Mononuclear cell (primary cell): ENCODE results near the gene SNCA. TPM values are rescaled to one million over a fixed set of nuclear protein-coding genes. Genes with fewer than 3 reads are reported as not detected.

Experiments used
- H3K27me3 ChIP-seq: 2 replicates; pipeline ENCODE4 v1.6.0; 2011; ENCODE audit warnings: low read length, control low read depth; ENCODE audit not compliant: insufficient read depth
- H3K4me1 ChIP-seq: 2 replicates; pipeline ENCODE4 v1.5.1; 2011; ENCODE audit warnings: mild to moderate bottlenecking, low read length, control low read depth; ENCODE audit not compliant: insufficient read depth
- H3K4me3 ChIP-seq: 2 replicates; pipeline ENCODE4 v1.5.1; 2011; ENCODE audit warnings: mild to moderate bottlenecking, low read length, moderate library complexity
- H3K9me3 ChIP-seq: 2 replicates; pipeline ENCODE4 v1.5.1; 2011; ENCODE audit warnings: low read depth, mild to moderate bottlenecking, control low read depth, low read length
- total RNA-seq: library from RNA; depleted of rRNA; stranded (reverse); fragments of >200 nt; gene quantifications from one replicate; pipeline ENCODE4 v1.2.3, GENCODE V29; 2012

The SNCA gene
- total RNA-seq, 1 donor = 15.1 TPM

DNA sequence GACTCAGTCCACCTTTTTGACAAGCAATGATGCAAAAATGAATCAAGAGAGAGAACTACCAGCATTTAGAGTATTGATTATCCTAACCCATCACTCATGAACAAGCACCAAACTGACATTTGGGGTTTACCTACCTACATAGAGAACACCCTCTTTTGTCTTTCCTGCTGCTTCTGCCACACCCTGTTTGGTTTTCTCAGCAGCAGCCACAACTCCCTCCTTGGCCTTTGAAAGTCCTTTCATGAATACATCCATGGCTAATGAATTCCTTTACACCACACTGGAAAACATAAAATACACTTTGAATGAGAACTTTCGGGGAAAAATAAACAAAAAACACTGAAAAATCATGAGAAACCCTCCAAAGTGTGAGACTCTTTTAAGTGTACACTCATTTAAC is 1.5 kb downstream of the SNCA start:
- Histone ChIP-seq H3K4me1 (peaks cover 22% of the 10 kb centered on the region), H3K4me3 (no peak overlapping the region), H3K27me3 (peaks cover 38% of the 10 kb centered on the region)

DNA sequence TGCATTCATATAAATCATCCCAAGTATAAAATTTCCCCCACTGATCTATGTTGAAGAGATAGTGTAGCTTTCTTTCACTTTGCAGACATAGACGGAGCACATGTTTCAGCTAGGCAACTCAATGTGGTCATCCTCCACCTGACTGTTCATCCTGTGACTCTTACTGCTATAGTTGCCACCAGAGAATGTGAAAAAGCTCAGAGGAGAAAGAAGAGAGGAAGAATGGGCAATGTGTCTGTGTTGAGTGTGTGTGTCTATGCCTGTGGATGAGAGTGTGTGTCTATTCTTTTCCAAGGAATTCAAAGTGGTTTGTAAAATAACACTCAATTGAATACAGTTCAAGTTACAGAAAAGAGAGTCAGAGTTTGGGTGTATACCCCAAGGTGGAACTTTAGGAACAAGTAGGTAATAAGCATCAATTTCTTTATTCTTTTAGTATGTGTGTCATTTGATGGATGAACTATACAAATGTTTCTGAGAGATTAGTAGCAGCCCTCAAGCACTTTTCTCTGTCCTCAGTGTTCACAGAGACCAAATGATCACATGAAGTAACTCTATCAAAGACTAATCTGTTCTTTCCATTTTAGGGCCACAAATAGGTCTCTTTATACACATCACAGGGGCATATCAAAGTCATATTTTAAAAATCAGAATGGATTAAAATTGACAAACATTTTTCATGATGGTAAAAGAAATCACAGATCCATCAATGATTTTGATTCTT is 2.3 kb downstream of the SNCA start:
- Histone ChIP-seq H3K4me3 (no peak overlapping the region), H3K4me1 (peaks cover 27% of the 10 kb centered on the region), H3K27me3 (peaks cover 35% of the 10 kb centered on the region), H3K9me3 (no peaks in the 10 kb centered on the region)

More for the DNA sequence above, 1.5 kb downstream of the SNCA start:
- no peaks in the 10 kb centered on the region for H3K9me3 ChIP-seq

DNA sequence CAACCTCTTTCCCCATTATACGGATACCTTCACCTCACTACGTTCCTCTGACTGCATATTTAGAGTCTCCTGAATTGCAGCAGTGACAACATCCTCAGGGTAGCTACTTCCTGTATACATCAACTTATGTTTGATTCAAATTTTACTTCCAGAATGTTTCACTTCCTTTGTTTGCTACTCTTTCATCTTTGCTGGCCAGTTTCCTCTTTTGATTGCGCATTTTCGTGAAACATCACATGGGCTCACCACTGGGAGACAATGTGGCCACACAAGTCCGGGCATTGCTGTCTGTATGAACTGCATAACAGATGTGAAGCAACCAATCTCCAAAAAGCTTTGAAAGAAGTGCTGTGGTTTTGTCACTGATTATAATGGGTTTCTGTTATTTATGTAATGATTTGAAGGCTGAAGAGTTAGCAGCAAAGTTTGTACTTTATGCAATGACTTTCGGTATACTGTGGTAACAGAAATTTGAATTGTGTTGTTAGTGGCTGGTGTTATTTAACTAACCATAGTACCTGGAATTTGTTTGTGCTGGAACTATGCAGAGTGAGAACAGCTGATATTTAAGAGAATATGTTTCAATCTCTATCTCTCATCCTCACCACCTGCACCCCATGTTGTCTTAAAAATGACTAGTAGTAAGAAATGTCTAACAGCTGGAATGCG is 7.4 kb downstream of the SNCA start:
- no peaks in the 10 kb centered on the region for H3K27me3 ChIP-seq
- peaks cover 5% of the 10 kb centered on the region for H3K4me1 ChIP-seq
- no peak overlapping the region for H3K4me3 ChIP-seq
- no peaks in the 10 kb centered on the region for H3K9me3 ChIP-seq

DNA sequence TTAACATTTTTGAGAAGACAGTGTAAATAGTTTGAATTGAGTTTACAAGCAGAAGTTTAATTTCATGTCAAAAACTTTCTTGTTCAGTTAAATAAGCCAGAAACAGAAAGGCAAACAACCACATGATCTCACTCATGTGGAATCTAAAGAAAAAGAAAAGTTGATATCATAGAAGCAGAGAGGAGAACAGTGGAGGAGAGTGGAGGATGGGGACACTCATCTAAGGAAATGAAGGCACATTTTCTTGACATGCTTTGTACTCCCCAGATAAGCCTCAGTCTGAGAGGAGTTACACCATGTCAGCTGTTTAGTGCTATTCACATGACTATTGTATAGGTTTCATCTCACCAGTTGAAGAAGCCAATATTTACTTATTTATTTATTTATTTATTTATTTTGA is 13.5 kb downstream of the SNCA start:
- H3K4me1 ChIP-seq = peaks cover 14% of the 10 kb centered on the region
- no peak overlapping the region for H3K4me3 ChIP-seq
- no peaks in the 10 kb centered on the region for H3K9me3 ChIP-seq

GRCh38 chr4:89821612-89822011 is 15.3 kb downstream of the SNCA start:
- Histone ChIP-seq H3K4me1 (peaks cover 14% of the 10 kb centered on the region), H3K9me3 (no peaks in the 10 kb centered on the region), H3K27me3 (no peaks in the 10 kb centered on the region), H3K4me3 (no peak overlapping the region)

More for the DNA sequence above, 13.5 kb downstream of the SNCA start:
- no peaks in the 10 kb centered on the region for H3K27me3 ChIP-seq

- Histone ChIP-seq H3K27me3 (no peaks in the 10 kb centered on the region), H3K4me3 (no peak overlapping the region), H3K4me1 (peaks cover 14% of the 10 kb centered on the region), H3K9me3 (no peaks in the 10 kb centered on the region)
These were observed 17.0 kb downstream of the SNCA start for GRCh38 chr4:89820010-89820409.

GRCh38 chr4:89814362-89814761 is 22.6 kb downstream of the SNCA start:
- H3K9me3 ChIP-seq = no peaks in the 10 kb centered on the region
- H3K27me3 ChIP-seq = no peaks in the 10 kb centered on the region
- peaks cover 2% of the 10 kb centered on the region for H3K4me1 ChIP-seq
- no peak overlapping the region for H3K4me3 ChIP-seq

GRCh38 chr4:89813197-89813596 is 23.8 kb downstream of the SNCA start:
- Histone ChIP-seq H3K4me1 (no peaks in the 10 kb centered on the region), H3K27me3 (no peaks in the 10 kb centered on the region), H3K9me3 (no peaks in the 10 kb centered on the region), H3K4me3 (no peak overlapping the region)

DNA sequence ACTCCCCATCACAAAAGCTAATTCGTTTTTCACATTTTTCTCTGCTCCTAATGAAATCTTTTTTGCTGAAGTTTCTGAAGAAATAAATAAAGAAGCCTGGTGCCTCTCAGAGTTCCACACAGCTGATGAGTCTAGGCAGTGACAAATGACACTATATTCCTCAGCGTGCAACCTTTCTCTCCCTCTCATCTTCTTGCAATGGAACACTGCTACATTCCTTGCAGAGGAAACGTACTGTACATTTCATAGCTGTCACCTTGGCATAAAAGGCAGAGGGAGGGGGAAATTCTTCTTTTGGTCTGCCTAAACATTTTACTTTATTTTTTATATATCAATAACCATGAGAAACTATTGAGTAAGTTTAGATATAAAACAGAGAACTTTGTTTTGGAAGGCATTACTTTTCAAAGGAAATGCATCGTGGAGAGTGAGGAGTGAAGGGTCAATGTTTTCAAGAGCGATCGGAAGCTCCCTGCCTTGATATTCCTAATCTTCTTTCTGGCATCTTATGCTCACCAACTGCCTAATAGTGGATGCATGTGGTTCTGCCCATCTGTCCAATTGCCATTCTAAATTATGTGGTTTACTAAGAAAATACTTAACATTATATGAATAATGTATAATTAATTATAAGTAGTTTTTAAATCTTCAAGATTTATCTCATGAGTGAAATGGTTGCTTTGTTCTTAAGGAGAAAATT is 29.4 kb downstream of the SNCA start:
- Histone ChIP-seq H3K4me3 (no peak overlapping the region), H3K4me1 (no peaks in the 10 kb centered on the region), H3K9me3 (no peaks in the 10 kb centered on the region), H3K27me3 (no peaks in the 10 kb centered on the region)

DNA sequence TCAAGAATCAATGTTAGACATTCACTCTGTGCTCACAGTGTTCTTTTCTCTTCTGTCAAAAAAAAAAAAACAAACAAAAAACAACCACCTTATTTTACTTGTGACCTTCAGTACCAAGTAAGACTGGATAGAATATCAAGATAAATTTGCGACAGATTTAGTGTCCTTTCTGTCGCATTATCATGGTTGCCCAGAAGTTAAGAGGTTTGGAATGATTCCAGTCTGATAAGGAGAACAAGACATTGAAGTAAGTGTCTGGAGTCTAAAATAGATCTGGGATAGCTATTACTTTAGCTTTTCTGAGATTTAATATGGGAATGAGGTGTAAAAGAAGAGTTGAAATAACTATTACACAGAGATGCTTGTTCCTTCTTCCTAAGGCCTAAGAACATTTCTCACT is 31.7 kb downstream of the SNCA start:
- no peaks in the 10 kb centered on the region for H3K27me3 ChIP-seq
- no peaks in the 10 kb centered on the region for H3K4me1 ChIP-seq
- no peak overlapping the region for H3K4me3 ChIP-seq
- H3K9me3 ChIP-seq = no peaks in the 10 kb centered on the region

GRCh38 chr4:89803915-89804314 is 33.0 kb downstream of the SNCA start:
- Histone ChIP-seq H3K27me3 (no peaks in the 10 kb centered on the region), H3K4me3 (no peak overlapping the region), H3K4me1 (no peaks in the 10 kb centered on the region), H3K9me3 (no peaks in the 10 kb centered on the region)

DNA sequence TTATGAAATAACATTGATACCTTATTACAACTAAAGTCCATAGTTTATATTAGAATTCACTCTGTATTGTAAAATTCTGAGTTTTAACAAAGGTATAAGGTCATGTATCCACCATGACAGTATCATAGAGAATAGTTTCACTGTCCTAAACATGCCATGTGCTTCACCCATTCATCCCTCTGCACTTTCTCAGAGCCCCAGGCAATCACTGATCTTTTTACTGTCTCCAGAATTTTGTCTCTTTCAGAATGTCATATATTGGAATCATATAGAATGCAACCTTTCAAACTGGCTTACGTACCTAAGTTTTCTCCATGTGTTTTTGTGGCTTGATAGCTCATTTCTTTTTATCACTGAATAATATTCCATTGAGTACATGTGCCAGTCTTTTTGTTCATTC is 33.9 kb downstream of the SNCA start:
- Histone ChIP-seq H3K9me3 (no peaks in the 10 kb centered on the region), H3K4me3 (no peak overlapping the region), H3K4me1 (no peaks in the 10 kb centered on the region)

GRCh38 chr4:89800527-89801103 is 36.3 kb downstream of the SNCA start:
- Histone ChIP-seq H3K9me3 (no peaks in the 10 kb centered on the region), H3K4me3 (no peak overlapping the region), H3K27me3 (no peaks in the 10 kb centered on the region), H3K4me1 (no peaks in the 10 kb centered on the region)

More for the DNA sequence above, 33.9 kb downstream of the SNCA start:
- no peaks in the 10 kb centered on the region for H3K27me3 ChIP-seq

GRCh38 chr4:89800012-89800516 is 36.9 kb downstream of the SNCA start:
- Histone ChIP-seq H3K4me1 (no peaks in the 10 kb centered on the region), H3K4me3 (no peak overlapping the region), H3K9me3 (no peaks in the 10 kb centered on the region), H3K27me3 (no peaks in the 10 kb centered on the region)

DNA sequence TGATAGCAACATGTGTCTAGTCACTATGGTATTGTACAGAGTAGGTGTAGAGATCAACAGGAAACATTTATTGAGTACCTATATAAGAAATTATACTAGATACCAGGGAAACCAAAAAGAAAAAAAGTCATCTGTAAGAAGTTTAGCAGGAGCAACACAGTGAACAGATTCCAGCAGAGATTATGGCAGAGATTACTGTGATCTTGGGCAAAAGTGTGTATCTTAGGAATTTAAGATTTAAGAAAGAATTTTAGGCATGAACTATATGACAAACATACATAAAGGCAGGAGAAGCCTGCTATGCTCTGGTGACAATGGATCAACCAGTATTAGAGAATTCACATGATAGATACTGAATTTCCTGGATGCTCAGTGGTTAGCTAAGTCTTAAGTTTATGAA is 37.9 kb downstream of the SNCA start:
- no peaks in the 10 kb centered on the region for H3K9me3 ChIP-seq
- H3K27me3 ChIP-seq = no peaks in the 10 kb centered on the region
- H3K4me1 ChIP-seq = no peaks in the 10 kb centered on the region
- H3K4me3 ChIP-seq = no peak overlapping the region
